ENCODE measurements around the gene KRT5.

DNA sequence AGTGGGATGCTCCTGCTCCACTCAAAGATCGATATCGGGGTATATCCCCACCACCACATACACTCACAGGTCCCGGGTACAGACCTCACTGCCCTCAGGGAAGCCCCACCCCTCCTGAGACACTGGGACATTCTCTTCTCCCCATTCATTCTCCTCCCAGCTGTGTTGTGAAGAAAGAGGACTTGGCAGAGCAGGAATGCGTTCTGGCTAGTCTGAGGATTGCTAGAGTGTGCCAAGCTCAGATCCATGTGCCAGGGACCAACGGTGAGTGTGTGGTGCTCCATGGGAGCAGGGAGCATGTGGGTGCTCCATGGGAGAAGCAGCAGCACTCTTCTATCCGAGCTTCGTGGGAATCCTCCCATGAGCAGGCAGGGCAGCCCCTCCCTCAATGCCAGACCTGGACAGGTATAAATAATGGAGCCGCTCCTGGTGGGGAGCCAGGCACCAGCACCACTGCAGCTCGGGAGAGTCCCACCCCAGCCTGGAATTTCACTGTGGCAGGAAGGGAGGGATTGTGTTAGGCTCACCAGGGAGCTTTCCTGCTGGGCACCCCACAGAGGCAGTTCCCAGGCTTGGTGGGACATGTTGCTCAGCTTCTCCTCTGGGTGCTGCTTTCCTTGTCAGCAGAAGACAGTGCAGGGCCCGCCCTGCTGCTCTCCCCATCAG is 2.3 kb upstream of the KRT5 start:
- no peak for TF ChIP-seq EP300 (IDR thresholded peaks at IDR 0.05)
- no peak for TF ChIP-seq POLR2A (IDR thresholded peaks at IDR 0.05)
